DOHH2 (cell line): ENCODE data around the gene BAZ1A.

ENCODE experiments used
- CTCF ChIP-seq: fragments of 200-600 bp; sonication (generic); IDR thresholded peaks from one replicate; pipeline ENCODE4 v1.5.1; 2014; ENCODE audit warnings: antibody characterized with exemption, mild to moderate bottlenecking, low read depth, low read length; ENCODE audit not compliant: poor library complexity, severe bottlenecking
- EZH2phosphoT487 ChIP-seq: fragments of 200-600 bp; sonication (generic); IDR thresholded peaks from 2 replicates; pipeline ENCODE4 v1.6.1; 2017; ENCODE audit warnings: borderline replicate concordance, mild to moderate bottlenecking, antibody characterized with exemption, low read length, moderate library complexity, mixed read lengths

GRCh38 chr14:34721129-34721528 is 154.0 kb downstream of the BAZ1A start:
- TF ChIP-seq CTCF (no peak), EZH2phosphoT487 (no peak)
